Neural progenitor cell (in vitro differentiated cells): ENCODE results near the gene ACSS3.

ENCODE experiments used
- CTCF ChIP-seq: fragments of 200-600 bp; sonication (generic); IDR thresholded peaks from 2 replicates; pipeline ENCODE4 v1.5.1; 2017; ENCODE audit warnings: antibody characterized with exemption, mild to moderate bottlenecking
- EZH2 ChIP-seq: fragments of 200-600 bp; sonication (generic); IDR thresholded peaks from 2 replicates; pipeline ENCODE4 v1.6.1; 2017; ENCODE audit warnings: antibody characterized with exemption, mild to moderate bottlenecking, moderate library complexity
- EZH2phosphoT487 ChIP-seq: fragments of 200-600 bp; sonication (generic); IDR thresholded peaks from 2 replicates; pipeline ENCODE4 v1.6.1; 2017; ENCODE audit warnings: antibody characterized with exemption

DNA sequence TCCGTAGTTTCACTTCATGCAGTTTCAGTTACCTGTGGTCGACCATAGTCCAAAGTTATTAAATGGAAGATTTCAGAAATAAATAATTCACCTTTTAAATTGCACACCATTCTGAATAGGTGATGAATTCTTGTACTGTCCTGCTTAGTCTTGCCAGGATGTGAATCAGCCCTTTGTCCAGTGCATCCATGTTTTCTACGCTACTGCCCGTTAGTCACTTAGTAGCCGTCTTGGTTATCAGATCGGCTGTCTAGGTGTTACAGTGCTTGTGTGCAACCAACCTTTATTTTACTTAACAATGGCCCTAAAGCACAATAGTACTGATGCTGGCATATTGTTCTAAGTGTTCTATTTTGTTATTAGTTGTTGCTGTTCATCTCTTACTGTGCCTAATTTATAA lies 146.7 kb downstream of the ACSS3 start:
- no peak for TF ChIP-seq CTCF
- TF ChIP-seq EZH2: no peak
- no peak for TF ChIP-seq EZH2phosphoT487
